Nephron (organoid): ENCODE data around the gene UBE2K.

Experiments used
- H3K27ac Mint-ChIP-seq, 3 experiments: 2 replicates each; pipeline ENCODE4 v1.8.0; 2020; ENCODE audit warnings: mixed read lengths in 3 of 3, mild to moderate bottlenecking in 2 of 3, moderate library complexity in 1 of 3
- H3K27me3 Mint-ChIP-seq: 2 replicates; pipeline ENCODE4 v1.8.0; 2021; ENCODE audit warnings: low read depth, mild to moderate bottlenecking, moderate library complexity, mixed read lengths
- H3K36me3 Mint-ChIP-seq: 2 replicates; pipeline ENCODE4 v1.8.0; 2020; ENCODE audit warnings: low read depth, mixed read lengths
- H3K4me1 Mint-ChIP-seq: 2 replicates; pipeline ENCODE4 v1.8.0; 2020; ENCODE audit warnings: mixed read lengths
- H3K4me3 Mint-ChIP-seq, 3 experiments: 2 replicates each; pipeline ENCODE4 v1.8.0; 2020; ENCODE audit warnings: mild to moderate bottlenecking in 3 of 3, mixed read lengths in 3 of 3, moderate library complexity in 2 of 3
- H3K9me3 Mint-ChIP-seq: 2 replicates; pipeline ENCODE4 v1.8.0; 2020; ENCODE audit warnings: mixed read lengths
- CTCF ChIP-seq, 3 experiments: fragments of 200-600 bp; sonication (generic); IDR thresholded peaks; one replicate each; pipeline ENCODE4 v1.5.0; 2021; ENCODE audit warnings: antibody characterized with exemption in 3 of 3; ENCODE audit not compliant: unreplicated experiment in 3 of 3

Gene UBE2K

DNA sequence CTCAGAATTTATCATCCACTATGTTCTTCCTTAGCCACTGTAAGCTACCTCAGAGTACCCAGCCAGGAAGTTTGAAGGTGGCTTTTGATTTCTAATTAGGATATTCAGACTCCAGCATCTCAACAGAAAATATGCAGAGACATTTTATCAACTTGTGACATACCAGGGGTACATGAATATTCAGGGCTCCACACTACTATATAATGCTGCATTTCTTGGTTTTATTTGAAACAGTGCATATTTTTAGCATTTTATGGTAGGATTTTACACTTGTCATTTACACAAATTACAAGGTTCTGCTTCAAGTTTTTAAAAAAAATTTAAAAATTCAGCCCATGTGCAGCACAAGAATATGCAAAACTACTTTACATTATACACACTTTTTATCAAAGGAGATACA lies 124.7 kb downstream of the UBE2K start:
- Mint-ChIP-seq H3K4me3 (no peak overlapping the region), H3K36me3 (peaks cover 39% of the 10 kb centered on the region), H3K27me3 (no peaks in the 10 kb centered on the region), H3K9me3 (no peaks in the 10 kb centered on the region), H3K4me1 (peaks cover 10% of the 10 kb centered on the region), H3K27ac (peak overlapping the region in 1 of 3 experiments; percentile 27)
- TF ChIP-seq CTCF (IDR thresholded peaks at IDR 0.05; ENCODE audit: unreplicated experiment in 3 of 3), result no peak

GRCh38 chr4:39823191-39823590 lies 125.3 kb downstream of the UBE2K start:
- Mint-ChIP-seq H3K27me3 (no peaks in the 10 kb centered on the region), H3K27ac (peak overlapping the region in 1 of 3 experiments; percentile 36), H3K4me3 (no peak overlapping the region), H3K9me3 (no peaks in the 10 kb centered on the region), H3K4me1 (peaks cover 10% of the 10 kb centered on the region), H3K36me3 (peaks cover 44% of the 10 kb centered on the region)
- no peak for TF ChIP-seq CTCF (IDR thresholded peaks at IDR 0.05; ENCODE audit: unreplicated experiment in 3 of 3)

GRCh38 chr4:39825090-39825489 lies 127.2 kb downstream of the UBE2K start:
- Mint-ChIP-seq H3K27me3 (no peaks in the 10 kb centered on the region), H3K9me3 (no peaks in the 10 kb centered on the region), H3K27ac (peak overlapping the region; percentile 82 to 95 (median 83)), H3K4me3 (no peak overlapping the region), H3K4me1 (peaks cover 10% of the 10 kb centered on the region), H3K36me3 (peaks cover 58% of the 10 kb centered on the region)
- TF ChIP-seq CTCF (IDR thresholded peaks at IDR 0.05; ENCODE audit: unreplicated experiment in 3 of 3), result no peak

DNA sequence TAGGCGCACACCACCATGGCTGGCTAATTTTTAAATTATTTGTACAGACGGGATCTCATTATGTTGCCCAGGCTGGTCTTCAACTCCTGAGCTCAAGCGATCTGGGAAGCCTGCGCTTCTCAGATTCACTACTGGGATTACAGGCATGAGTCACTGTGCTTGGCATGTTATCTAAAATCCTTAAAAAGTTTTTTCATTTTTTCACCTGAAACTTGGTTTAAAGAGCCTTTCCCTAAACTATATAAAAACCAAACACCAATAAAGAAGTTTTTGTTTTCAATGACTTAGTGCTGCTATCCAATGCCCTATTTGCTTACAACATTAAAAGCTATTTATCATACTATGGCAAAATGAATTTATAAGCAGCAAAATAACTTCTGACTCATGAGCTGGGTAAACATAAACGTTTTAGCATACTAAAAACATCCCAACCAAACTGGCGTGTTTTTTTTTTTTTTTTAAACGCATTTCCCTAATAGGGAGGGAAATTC lies 127.8 kb downstream of the UBE2K start:
- TF ChIP-seq CTCF (IDR thresholded peaks at IDR 0.05; ENCODE audit: unreplicated experiment in 3 of 3), result no peak
- Mint-ChIP-seq H3K4me3 (no peak overlapping the region), H3K4me1 (peaks cover 10% of the 10 kb centered on the region), H3K36me3 (peaks cover 59% of the 10 kb centered on the region), H3K27me3 (no peaks in the 10 kb centered on the region), H3K9me3 (no peaks in the 10 kb centered on the region), H3K27ac (peak overlapping the region; percentile 82 to 95 (median 83))
